Central memory CD4-positive, alpha-beta T cell (primary cell): ENCODE results near the gene BMPR1B.
"Not testable (repeated sequence)": the region's sequence is repeated elsewhere in the genome, so short reads cannot be mapped to it uniquely, and the experiment has no call there.

Source experiments
- DNase-seq: peaks from one replicate; pipeline ENCODE4 v3.0.0; 2022

Gene BMPR1B

GRCh38 chr4:95157596-95157995 is 399.8 kb downstream of the BMPR1B start:
- no peak for DNase-seq

DNA sequence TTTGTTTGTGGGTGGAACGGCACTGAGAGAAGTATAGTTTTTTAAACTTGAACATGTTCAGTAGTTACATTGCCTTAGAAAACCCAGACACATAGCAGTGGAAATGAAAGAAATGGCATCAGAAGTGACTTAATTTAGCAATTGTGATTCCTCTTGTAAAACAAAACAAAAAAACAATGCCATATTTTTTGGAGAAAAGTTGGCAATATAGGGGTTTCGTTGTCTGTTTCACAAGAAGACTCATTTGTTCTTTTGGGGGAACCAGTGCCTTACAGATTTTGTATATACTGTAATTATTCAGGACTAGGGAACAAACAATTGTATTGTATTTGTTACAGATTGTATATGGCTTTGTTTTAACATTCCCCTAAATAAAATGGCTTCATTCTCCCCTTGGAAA is 400.3 kb downstream of the BMPR1B start:
- DNase-seq = no peak

DNA sequence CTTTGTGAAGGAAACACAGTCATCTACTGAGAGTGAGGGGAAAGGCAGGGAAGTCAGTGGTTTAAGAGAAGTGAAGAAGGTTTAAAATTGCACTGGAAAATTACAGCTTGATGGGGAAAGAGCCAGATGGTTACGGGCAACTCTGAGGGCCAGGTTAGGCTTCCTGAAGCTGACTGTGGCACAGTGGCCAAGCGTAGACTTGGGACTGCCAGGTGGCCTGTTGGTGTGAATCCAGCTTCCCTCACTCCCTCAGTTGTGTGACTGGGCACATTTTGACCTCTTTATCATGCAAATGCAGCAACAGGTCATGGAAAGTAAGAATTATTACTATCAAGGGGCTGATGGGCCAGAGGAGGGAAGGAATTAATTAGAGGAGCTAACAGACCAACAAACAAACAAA is 400.9 kb downstream of the BMPR1B start:
- no peak for DNase-seq

DNA sequence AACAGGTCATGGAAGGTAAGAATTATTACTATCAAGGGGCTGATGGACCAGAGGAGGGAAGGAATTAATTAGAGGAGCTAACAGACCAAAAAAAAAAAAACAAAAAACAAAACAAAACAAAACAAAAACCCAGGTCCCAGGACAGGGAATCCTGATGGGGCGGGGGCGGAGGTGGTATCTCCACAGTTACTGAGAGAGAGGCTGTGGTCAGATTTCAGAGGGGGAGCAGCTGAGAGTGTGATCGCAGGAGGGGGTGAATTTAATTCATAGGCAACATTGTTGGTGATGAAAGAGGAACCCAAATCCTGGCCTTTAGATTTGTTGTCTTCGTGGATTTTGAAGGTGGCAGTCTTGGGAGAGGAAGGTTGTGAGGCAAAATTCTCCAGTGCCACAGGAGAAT is 401.6 kb downstream of the BMPR1B start:
- no peak for DNase-seq

- DNase-seq = no peak
Measured at GRCh38 chr4:95161781-95162469, 404.2 kb downstream of the BMPR1B start.

DNA sequence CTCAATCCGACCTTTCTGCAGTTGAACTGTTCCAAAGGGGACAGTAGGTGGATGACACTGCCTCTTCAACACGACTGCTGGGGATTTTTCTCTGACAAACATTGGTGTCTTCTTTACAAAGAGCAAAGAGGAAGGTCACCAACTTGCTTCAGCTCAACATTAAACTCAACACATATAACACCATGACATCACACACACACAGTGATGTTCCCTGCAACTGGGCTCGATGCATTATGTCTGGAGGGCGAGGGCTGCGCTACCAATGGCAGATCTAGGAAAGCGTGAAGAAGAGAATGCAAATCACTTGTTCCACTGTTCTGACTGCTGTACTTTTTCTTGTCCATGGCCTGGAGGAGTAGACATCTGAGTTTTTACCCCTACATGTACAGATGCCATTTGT is 405.1 kb downstream of the BMPR1B start:
- DNase-seq = no peak

DNA sequence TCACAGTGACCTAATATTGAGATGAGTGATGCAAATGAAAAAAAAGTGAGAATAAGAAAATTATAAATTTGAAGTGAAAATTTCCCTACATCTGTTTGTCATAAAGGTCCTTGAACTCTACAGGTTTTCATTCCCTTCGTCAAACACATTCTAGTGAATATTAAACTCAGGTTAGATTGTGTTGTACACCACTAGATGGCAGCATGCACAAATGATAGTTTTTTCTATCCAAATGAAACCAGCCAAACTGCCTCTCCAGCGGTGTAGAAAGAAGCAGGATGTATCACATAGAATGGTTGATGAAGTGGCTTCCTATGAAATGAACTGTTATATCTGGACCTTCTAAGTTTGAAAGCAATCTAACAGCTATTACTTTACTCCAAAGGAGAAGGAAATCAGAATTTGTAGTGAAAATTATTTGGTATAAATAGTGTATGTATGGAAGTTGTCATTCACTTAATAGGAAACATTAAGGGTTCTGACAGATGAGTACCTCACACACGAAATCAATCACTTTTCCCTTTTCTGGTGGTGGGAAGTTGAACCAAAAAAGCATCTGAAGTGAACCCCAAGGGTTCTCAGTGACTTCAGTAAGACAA is 408.3 kb downstream of the BMPR1B start:
- peak; percentile 55 for DNase-seq

- no peak for DNase-seq
Measured at GRCh38 chr4:95167805-95168204, 410.1 kb downstream of the BMPR1B start.

DNA sequence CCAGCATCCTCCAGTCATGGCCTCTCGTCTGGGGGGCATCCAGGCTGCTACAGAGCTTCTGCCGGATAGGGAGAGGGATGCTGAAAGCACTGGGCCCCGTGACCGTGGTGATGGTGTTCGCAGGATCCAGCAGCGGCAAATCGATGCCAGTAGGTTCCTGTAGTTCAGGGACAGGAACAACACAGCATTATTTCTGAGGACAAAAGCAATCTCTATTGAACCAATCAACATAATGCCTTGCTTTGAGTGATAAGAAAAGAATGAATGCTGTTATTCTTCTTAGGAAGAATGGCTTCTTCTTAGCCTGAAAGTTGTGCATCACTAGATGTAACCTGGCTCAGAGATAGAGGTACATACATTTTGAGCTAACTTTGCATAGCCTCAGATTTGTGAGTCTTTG is 412.4 kb downstream of the BMPR1B start:
- no peak for DNase-seq

- DNase-seq = not testable (repeated sequence)
Measured at GRCh38 chr4:95171377-95171776, 413.6 kb downstream of the BMPR1B start.

DNA sequence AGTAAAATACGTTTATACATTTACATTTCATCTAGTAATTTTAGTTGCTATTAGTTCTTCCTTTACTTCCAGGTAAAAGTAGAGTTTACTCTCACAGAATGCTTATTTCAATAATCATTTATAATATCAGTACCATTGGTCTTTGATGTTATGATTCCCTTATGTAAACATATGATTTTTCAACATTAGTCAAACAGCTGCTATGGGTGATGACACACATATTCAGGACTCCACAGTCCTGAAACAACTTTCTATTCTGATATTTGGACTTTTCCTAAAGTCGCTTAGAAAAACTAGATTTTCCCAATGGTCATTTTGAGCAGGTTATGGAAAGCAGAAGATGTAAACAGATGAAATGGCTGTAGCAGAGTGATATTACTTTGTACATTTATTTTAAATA is 421.2 kb downstream of the BMPR1B start:
- no peak for DNase-seq

DNA sequence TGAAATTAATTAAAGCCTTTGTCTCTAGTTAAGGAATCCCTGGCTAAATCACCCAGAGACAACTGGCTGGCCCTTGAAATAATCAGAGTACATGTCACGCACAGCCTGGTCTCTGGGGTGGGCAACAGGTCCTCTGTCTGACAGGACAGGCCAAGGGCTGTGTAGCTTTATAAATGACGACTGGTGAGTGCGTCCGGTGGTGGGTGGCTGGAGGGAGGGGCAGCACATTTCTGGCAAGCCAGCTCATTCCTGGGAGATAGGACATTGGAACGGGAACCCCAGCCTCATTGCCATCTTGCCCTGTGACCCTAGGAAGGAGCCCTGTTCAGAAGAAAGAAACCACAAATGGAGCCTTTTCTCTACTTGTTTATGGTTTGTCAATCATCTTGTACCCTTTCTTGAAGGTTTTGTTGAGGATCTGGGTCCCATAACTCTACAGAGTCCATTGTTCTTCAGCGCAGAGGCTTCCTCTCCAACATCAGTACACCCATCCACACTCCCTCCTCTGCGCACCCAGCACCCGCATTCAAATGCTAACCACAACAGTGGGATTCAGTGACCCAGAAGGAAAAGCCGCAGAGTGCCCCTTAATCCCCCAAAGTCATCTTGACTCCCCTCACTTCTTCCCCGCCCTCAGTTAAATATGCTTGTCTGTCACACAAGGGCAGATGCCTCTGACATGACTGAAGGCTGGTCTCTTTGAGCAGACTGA is 422.9 kb downstream of the BMPR1B start:
- DNase-seq = no peak

DNA sequence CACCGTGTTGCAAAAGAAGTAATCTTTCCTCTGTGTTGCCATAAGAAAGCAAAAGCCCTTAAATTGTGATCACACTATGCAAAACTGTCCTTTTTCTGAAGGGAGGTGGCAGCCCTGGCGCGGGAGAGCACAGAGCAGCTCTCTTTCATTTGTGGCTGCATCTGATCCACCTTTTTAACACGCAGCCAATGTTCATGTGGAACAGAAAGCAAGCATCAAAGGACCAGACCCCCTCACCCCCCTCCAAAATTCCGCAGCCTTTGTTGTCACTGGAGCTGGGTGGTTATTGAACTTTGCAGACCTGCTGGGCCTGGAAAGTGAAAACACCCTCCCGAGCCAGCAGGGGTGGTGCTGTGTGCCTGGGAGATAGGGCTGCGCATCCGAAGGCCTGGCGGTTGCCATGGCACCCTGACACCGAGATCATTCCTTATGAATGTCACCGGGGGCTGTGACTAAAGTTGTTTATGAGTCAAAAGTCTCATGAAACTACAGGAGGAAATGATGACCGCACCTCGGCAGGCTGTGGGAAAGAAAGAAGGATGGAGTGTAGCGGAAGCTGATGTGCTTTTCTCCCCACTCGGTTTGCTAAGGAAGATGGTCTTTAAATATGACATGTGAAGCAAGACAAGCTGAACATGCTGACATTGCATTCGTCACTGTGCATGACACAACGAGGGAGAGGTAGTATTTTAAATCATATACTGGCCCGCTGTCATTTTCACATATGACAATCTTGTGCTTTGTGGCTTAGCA is 423.7 kb downstream of the BMPR1B start:
- DNase-seq = peak; percentile 32

DNA sequence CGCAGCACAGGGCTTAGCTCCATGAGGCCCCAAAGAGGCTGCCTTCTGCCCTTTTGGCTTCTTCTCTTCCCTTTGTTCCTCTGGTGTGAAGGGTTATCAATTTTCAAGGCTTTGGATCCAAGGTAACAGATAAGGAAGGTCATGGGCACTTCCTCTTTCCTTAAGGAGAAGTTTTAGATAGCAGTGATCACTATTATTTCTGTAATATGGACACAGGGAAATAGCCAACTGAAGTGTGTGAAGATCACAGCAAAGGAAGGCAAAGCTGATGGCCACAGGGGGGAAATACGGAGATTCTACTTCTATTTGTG is 424.2 kb downstream of the BMPR1B start:
- DNase-seq = no peak

DNA sequence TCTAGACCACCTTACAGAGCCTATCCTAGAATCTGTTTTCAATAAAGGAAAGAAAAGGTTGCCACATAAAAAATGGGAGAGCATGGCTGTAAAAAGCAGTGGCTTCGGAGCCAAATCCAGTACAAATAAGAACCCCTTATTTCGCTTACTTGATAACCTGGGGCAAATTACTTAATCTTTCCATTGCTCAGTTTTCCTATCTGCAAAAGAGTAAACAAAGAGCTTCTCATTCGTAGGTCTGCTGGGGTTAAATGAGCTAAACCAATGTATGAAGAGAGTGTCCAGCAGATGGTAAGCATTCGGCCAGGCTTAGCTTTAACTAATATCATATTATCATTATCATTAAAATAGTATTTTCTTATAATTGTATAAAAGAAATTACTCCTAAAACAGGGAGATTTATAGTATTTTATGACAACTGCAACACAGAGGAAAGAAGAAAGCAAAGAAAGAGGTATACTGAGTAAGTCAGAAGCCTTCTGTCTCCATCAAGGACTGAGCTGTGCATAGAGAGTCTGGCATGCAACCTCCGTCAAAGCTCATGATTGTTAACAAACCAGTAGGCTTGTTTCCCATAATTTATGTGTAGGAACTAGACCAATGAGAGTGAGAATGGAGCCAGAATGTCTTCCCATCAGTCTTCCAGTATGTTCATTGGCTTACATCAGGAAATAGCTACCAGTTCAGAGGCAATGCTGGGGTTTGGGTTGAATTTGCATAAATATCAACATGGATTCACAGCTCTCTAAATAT is 426.1 kb downstream of the BMPR1B start:
- no peak for DNase-seq

GRCh38 chr4:95186666-95187065 is 428.9 kb downstream of the BMPR1B start:
- DNase-seq = no peak

- DNase-seq = peak; percentile 45
Measured at GRCh38 chr4:95188701-95189370, 431.1 kb downstream of the BMPR1B start.

- no peak for DNase-seq
Measured at GRCh38 chr4:95190751-95191436, 433.1 kb downstream of the BMPR1B start.

GRCh38 chr4:95191537-95191936 is 433.8 kb downstream of the BMPR1B start:
- DNase-seq = no peak

DNA sequence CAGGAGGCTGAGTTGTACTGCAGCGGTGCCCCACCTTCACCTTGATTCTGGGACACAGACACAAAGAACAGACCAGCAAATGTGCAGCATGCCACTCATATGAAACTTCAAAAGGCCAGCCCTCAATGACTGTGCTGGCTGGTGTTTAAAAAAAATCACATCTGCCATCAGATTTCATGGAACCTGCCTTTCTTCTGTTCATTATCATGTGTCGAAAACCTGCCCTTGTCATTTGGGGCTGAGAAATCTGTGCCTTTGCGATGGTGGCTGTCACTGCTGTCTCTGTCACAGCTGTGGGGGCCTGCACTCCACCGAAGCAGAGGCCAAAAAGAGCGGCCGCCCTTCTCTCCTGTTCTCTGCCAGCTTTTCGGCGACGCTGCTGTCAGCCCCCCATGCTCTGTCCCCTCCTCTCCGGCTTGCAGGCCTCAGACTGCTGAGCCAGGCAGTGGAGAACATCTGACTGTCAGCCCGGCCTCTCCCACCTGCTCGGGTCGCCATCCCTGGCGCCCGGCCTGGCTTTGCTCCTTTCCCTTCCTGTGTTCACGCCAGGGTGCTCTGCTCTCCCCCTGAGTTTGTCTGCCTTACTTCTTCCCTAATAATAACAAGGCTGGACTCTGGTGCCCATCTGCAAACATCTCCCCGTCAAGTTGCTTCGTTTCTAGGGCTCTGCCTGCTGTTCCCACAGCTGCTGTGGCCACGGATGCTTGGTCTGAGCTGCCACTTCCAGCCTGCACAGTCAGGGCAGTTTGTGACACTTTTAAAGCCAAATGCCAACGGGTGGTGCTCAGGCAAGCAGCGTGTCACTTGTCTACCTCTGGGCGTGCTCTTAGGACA is 435.9 kb downstream of the BMPR1B start:
- no peak for DNase-seq

DNA sequence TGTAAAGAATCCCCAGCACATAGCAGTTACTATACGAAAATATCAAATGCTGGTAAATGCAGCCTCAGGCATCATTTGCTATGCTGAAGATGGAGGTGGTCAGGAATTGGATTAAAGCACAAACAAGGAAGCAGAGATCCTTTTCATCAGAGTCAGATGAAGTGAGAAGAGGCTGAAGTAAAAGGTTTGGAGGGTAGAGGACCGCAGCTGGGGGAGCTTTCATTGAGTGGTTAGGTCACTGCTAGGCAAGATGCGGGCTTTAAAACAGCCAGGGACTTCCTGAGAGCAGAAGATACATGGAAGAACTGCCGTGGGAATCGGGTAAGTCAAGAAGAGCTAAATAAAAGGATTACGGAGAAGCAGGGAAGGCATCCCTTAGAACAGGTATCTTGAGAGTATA is 439.6 kb downstream of the BMPR1B start:
- no peak for DNase-seq
